A673 (cell line): ENCODE measurements around the gene ECEL1. TPM values are rescaled to one million over a fixed set of nuclear protein-coding genes. Genes with fewer than 3 reads are reported as not detected.

ENCODE experiments used
- BruUV-seq: library from RNA; stranded (reverse); fragments of 400-500 nt; replicated peaks from 2 replicates; lab custom pipeline; 2021; lab: Mats Ljungman, UMichigan
- CTCF ChIA-PET: fragments of 300-600 bp; sonication (Branson Sonifier 250); formaldehyde crosslinking; loops from one replicate; lab custom pipeline; 2022; ENCODE audit warnings: antibody characterized with exemption; lab: Charles Lee
- POLR2A ChIA-PET: fragments of 300-600 bp; sonication (Branson Sonifier 250); formaldehyde crosslinking; loops from one replicate; lab custom pipeline; 2022; ENCODE audit warnings: antibody characterized with exemption; ENCODE audit not compliant: low non-redundant PET; lab: Charles Lee
- DNase-seq: peaks from one replicate; pipeline ENCODE4 v3.0.0-alpha.2; 2015; ENCODE audit warnings: low spot score
- H3K27ac ChIP-seq: fragments of 200-600 bp; sonication (generic); 2 replicates; pipeline ENCODE4 v1.5.1; 2016; ENCODE audit warnings: mixed run types, low read depth, mild to moderate bottlenecking, mixed read lengths, antibody characterized with exemption, low read length; ENCODE audit not compliant: poor library complexity, severe bottlenecking
- H3K27me3 ChIP-seq: fragments of 200-600 bp; sonication (generic); replicated peaks from 2 replicates; pipeline ENCODE4 v1.6.1; 2017; ENCODE audit warnings: mixed run types, low read depth, mild to moderate bottlenecking, mixed read lengths, antibody characterized with exemption, low read length; ENCODE audit not compliant: insufficient read depth, poor library complexity
- H3K36me3 ChIP-seq: fragments of 200-600 bp; sonication (generic); 2 replicates; pipeline ENCODE4 v1.6.1; 2016; ENCODE audit warnings: mixed run types, mild to moderate bottlenecking, mixed read lengths, antibody characterized with exemption, low read length; ENCODE audit not compliant: insufficient read depth, poor library complexity, severe bottlenecking
- H3K4me1 ChIP-seq: fragments of 200-600 bp; sonication (generic); 2 replicates; pipeline ENCODE4 v1.6.1; 2017; ENCODE audit warnings: mixed run types, mild to moderate bottlenecking, mixed read lengths, antibody characterized with exemption, low read length; ENCODE audit not compliant: insufficient read depth, poor library complexity, severe bottlenecking
- H3K4me3 ChIP-seq: fragments of 200-600 bp; sonication (generic); 2 replicates; pipeline ENCODE4 v1.5.1; 2016; ENCODE audit warnings: low read depth, mixed run types, mild to moderate bottlenecking, mixed read lengths, low read length; ENCODE audit not compliant: poor library complexity, severe bottlenecking
- H3K9me3 ChIP-seq: fragments of 200-600 bp; sonication (generic); 2 replicates; pipeline ENCODE4 v1.6.1; 2016; ENCODE audit warnings: mixed run types, low read depth, mild to moderate bottlenecking, mixed read lengths, antibody characterized with exemption, low read length; ENCODE audit not compliant: poor library complexity, severe bottlenecking
- CTCF ChIP-seq: fragments of 300-800, 200-600 bp; sonication (generic); conservative IDR thresholded peaks from 2 replicates; pipeline ENCODE4 v1.5.1; 2017; ENCODE audit warnings: low read depth, mild to moderate bottlenecking, antibody characterized with exemption, low read length, moderate library complexity, mixed read lengths
- EZH2 ChIP-seq: fragments of 200-600 bp; sonication (generic); IDR thresholded peaks from 2 replicates; pipeline ENCODE4 v1.6.1; 2017; ENCODE audit warnings: borderline replicate concordance, low read depth, mild to moderate bottlenecking, mixed read lengths, antibody characterized with exemption, low read length; ENCODE audit not compliant: poor library complexity, severe bottlenecking
- intact Hi-C: fragments of 100-400 bp; cut with micrococcal nuclease; formaldehyde crosslinking; loops from one replicate; pipeline ENCODE4 v1.10.0; 2022; ENCODE audit not compliant: unreplicated experiment
- total RNA-seq: library from RNA; stranded (reverse); gene quantifications from 2 replicates; pipeline ENCODE4 v1.2.3, GENCODE V29; 2021

Gene ECEL1
- total RNA-seq, 1 experiment from 2014 or later: 0.19 TPM

GRCh38 chr2:232478571-232479340 is 8.9 kb downstream of the ECEL1 start:
- no peaks in the 10 kb centered on the region for H3K36me3 ChIP-seq
- intact Hi-C loops: no loop called here
- ChIA-PET CTCF (no interaction called here), POLR2A (no interaction called here)
- TF ChIP-seq CTCF (no peak), EZH2 (no peak)
- no peaks in the 10 kb centered on the region for H3K4me1 ChIP-seq
- no peak overlapping the region for H3K4me3 ChIP-seq
- H3K27me3 ChIP-seq: no peaks in the 10 kb centered on the region
- H3K9me3 ChIP-seq: no peaks in the 10 kb centered on the region
- no TSS peak for BruUV-seq
- DNase-seq: no peak
- H3K27ac ChIP-seq: no peak overlapping the region

GRCh38 chr2:232477751-232478510 is 9.7 kb downstream of the ECEL1 start:
- CTCF ChIA-PET: no interaction called here
- no peaks in the 10 kb centered on the region for H3K4me1 ChIP-seq
- H3K27me3 ChIP-seq: peaks cover 3% of the 10 kb centered on the region
- TF ChIP-seq EZH2 (no peak), CTCF (no peak)
- H3K9me3 ChIP-seq: no peaks in the 10 kb centered on the region
- POLR2A ChIA-PET: no interaction called here
- no peak overlapping the region for H3K4me3 ChIP-seq
- intact Hi-C loops: no loop called here
- H3K27ac ChIP-seq: no peak overlapping the region
- no peaks in the 10 kb centered on the region for H3K36me3 ChIP-seq
- DNase-seq: no peak
- BruUV-seq: no TSS peak

GRCh38 chr2:232476791-232477190 is 10.8 kb downstream of the ECEL1 start:
- no peak for TF ChIP-seq EZH2
- TF ChIP-seq CTCF: no peak
- intact Hi-C loops: no loop called here
- ChIA-PET POLR2A (no interaction called here), CTCF (no interaction called here)
- Histone ChIP-seq H3K27me3 (peaks cover 11% of the 10 kb centered on the region), H3K36me3 (no peaks in the 10 kb centered on the region), H3K27ac (no peak overlapping the region), H3K4me3 (no peak overlapping the region), H3K9me3 (no peaks in the 10 kb centered on the region), H3K4me1 (no peaks in the 10 kb centered on the region)
- no TSS peak for BruUV-seq
- DNase-seq: no peak
